Trophoblast cell (in vitro differentiated cells and primary cell): Measurements from ENCODE around the gene SLC43A2.

ENCODE experiments used
- DNase-seq, 2 donors: peaks; one replicate each; pipeline ENCODE4 v3.0.0-alpha.2; 2016
- H2AFZ ChIP-seq: 2 replicates; pipeline ENCODE4 v1.6.1; 2013; ENCODE audit warnings: low read length, moderate library complexity, mild to moderate bottlenecking; ENCODE audit not compliant: insufficient read depth, poor library complexity
- H2AK5ac ChIP-seq: 2 replicates; pipeline ENCODE4 v1.6.1; 2013; ENCODE audit warnings: mild to moderate bottlenecking, low read length
- H2BK120ac ChIP-seq: 2 replicates; pipeline ENCODE4 v1.6.1; 2013; ENCODE audit warnings: low read length, mild to moderate bottlenecking, moderate library complexity; ENCODE audit not compliant: insufficient read depth, poor library complexity
- H2BK12ac ChIP-seq: 2 replicates; pipeline ENCODE4 v1.6.1; 2013; ENCODE audit warnings: mild to moderate bottlenecking, low read length, moderate library complexity
- H2BK5ac ChIP-seq: 2 replicates; pipeline ENCODE4 v1.6.1; 2013; ENCODE audit warnings: low read length, low read depth, moderate library complexity, mild to moderate bottlenecking; ENCODE audit not compliant: poor library complexity
- H3K14ac ChIP-seq: 2 replicates; pipeline ENCODE4 v1.6.1; 2013; ENCODE audit warnings: mild to moderate bottlenecking, low read length
- H3K18ac ChIP-seq: 2 replicates; pipeline ENCODE4 v1.6.1; 2013; ENCODE audit warnings: mild to moderate bottlenecking, low read length
- H3K23ac ChIP-seq: 2 replicates; pipeline ENCODE4 v1.6.1; 2013; ENCODE audit warnings: low read length
- H3K27ac ChIP-seq: 2 replicates; pipeline ENCODE4 v1.5.1; 2013; ENCODE audit warnings: low read depth, mild to moderate bottlenecking, inconsistent platforms, low read length, moderate library complexity
- H3K27me3 ChIP-seq: 2 replicates; pipeline ENCODE4 v1.6.1; 2013; ENCODE audit warnings: inconsistent platforms, mild to moderate bottlenecking, low read length, moderate library complexity; ENCODE audit not compliant: insufficient read depth
- H3K36me3 ChIP-seq, 2 experiments: 1 replicate in 1 of 2; 2 replicates in 1 of 2; pipeline ENCODE4 v1.6.1; 2013; ENCODE audit warnings: low read length in 2 of 2, mild to moderate bottlenecking in 2 of 2, moderate library complexity in 1 of 2; ENCODE audit not compliant: insufficient read depth in 2 of 2, control insufficient read depth in 1 of 2
- H3K4ac ChIP-seq: 2 replicates; pipeline ENCODE4 v1.6.1; 2013; ENCODE audit warnings: low read depth, mild to moderate bottlenecking, low read length, moderate library complexity
- H3K4me1 ChIP-seq, 2 experiments: 1 replicate in 1 of 2; 2 replicates in 1 of 2; pipeline ENCODE4 v1.6.1; 2013; ENCODE audit warnings: low read length in 2 of 2, mild to moderate bottlenecking in 2 of 2, moderate library complexity in 1 of 2; ENCODE audit not compliant: insufficient read depth in 2 of 2, control insufficient read depth in 1 of 2
- H3K4me2 ChIP-seq: 2 replicates; pipeline ENCODE4 v1.6.1; 2013; ENCODE audit warnings: inconsistent platforms, mild to moderate bottlenecking, low read length, moderate library complexity
- H3K4me3 ChIP-seq: 2 replicates; pipeline ENCODE4 v1.5.1; 2013; ENCODE audit warnings: mild to moderate bottlenecking, low read depth, low read length, inconsistent platforms
- H3K79me1 ChIP-seq: one replicate; pipeline ENCODE4 v1.6.1; 2013; ENCODE audit warnings: low read length
- H3K79me2 ChIP-seq: 2 replicates; pipeline ENCODE4 v1.6.1; 2013; ENCODE audit warnings: low read length, mild to moderate bottlenecking; ENCODE audit not compliant: control insufficient read depth, insufficient read depth, poor library complexity
- H3K9ac ChIP-seq: 2 replicates; pipeline ENCODE4 v1.6.1; 2013; ENCODE audit warnings: mild to moderate bottlenecking, low read length
- H3K9me3 ChIP-seq: 2 replicates; pipeline ENCODE4 v1.6.1; 2013; ENCODE audit warnings: low read depth, mild to moderate bottlenecking, control low read depth, inconsistent platforms, low read length; ENCODE audit not compliant: insufficient read depth
- H4K12ac ChIP-seq: 2 replicates; pipeline ENCODE4 v1.6.1; 2013; ENCODE audit warnings: low read depth, mild to moderate bottlenecking, low read length, moderate library complexity
- H4K8ac ChIP-seq: 2 replicates; pipeline ENCODE4 v1.6.1; 2013; ENCODE audit warnings: low read depth, mild to moderate bottlenecking, low read length, moderate library complexity
- H4K91ac ChIP-seq: one replicate; pipeline ENCODE4 v1.6.1; 2013; ENCODE audit warnings: low read depth, mild to moderate bottlenecking, low read length, moderate library complexity
- WGBS: extraction: QIAGEN DNeasy Blood & Tissue Kit; methylation state at CpG from one replicate; pipeline ENCODE4 v1.1.7; 2013; ENCODE audit warnings: missing lambda C conversion rate; ENCODE audit not compliant: insufficient read length, insufficient coverage; ENCODE audit errors: extremely low coverage; 5-methylcytosine and 5-hydroxymethylcytosine counted together

Gene SLC43A2

DNA sequence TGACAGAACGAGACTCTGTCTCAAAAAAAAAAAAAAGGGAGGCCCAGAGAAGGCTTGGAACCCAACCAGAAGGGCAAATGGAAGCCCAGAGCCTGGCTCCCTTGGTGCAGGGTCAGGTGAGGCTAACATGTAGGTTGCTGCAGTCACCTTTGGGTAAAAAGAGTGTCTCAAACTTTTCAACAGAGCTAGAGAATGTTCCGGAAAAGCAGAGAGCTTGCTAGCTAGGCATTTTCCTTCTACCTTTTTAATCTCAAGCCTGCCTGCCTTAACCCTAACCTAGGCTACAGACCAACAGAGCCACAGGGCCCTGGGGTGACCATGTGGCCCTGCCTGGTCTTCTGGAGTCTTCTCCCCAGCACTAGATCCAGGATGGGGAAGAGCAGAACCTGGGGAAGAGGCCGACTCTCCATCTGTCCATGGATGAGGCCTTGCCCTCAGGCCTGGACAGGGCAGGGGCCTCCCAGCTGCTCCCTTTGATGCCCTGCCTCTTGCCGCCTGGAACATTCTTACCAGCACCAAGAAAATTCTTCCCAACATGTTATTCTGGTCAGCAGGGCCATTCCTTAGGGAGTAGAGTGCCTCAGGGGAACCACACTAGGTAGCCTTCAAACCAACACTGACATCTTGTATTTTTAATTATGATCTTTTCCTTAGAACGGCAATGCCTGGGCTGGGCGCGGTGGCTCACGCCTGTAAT, 30.1 kb downstream of the SLC43A2 start:
- Histone ChIP-seq H3K36me3 (peaks cover 4 to 9% of the 10 kb centered on the region in 2 experiments), H2AFZ (no peak overlapping the region), H3K4me1 (no peaks in the 10 kb centered on the region), H3K4me3 (no peak overlapping the region), H4K91ac (no peak overlapping the region), H3K79me2 (no peaks in the 10 kb centered on the region), H2BK12ac (no peak overlapping the region), H3K23ac (no peak overlapping the region), H2AK5ac (no peak overlapping the region), H3K9me3 (peaks cover 9% of the 10 kb centered on the region), H3K27ac (peak overlapping the region; percentile 26), H2BK5ac (no peak overlapping the region), H3K4me2 (no peak overlapping the region), H3K9ac (no peak overlapping the region), H3K4ac (no peak overlapping the region), H4K12ac (no peak overlapping the region), H3K79me1 (no peaks in the 10 kb centered on the region), H4K8ac (no peak overlapping the region), H2BK120ac (no peak overlapping the region), H3K27me3 (no peaks in the 10 kb centered on the region), H3K14ac (no peak overlapping the region), H3K18ac (no peak overlapping the region)
- no CpG with 5 or more reads among the region's 8 CpGs for WGBS
- peak; percentile 75 to 87 for DNase-seq

DNA sequence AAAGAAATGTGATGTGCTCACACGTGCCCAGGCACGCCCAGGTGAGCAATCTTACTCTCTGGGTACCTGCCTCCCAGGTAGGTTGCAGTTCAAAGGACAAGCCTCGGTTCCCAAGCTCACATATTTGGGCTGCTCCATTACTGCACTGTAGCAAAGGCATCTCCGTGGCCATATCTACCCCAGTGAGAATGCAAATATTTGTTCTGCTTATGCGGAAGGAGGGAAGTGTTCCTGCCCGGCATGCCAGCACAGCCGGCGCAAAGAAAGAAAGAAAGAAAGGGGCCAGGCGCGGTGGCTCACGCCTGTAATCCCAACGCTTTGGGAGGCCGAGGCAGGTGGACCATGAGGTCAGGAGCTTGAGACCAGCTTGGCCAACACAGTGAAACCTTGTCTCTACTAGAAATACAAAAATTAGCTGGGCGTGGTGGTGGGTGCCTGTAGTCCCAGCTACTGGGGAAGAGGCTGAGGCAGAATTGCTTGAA, 30.7 kb downstream of the SLC43A2 start:
- Histone ChIP-seq H2BK12ac (no peak overlapping the region), H3K23ac (no peak overlapping the region), H3K36me3 (peaks cover 6 to 11% of the 10 kb centered on the region in 2 experiments), H3K27ac (no peak overlapping the region), H2BK120ac (no peak overlapping the region), H4K91ac (peak overlapping the region; percentile 8), H4K8ac (no peak overlapping the region), H3K4me1 (peaks cover 0 to 4% of the 10 kb centered on the region in 2 experiments), H3K79me2 (no peaks in the 10 kb centered on the region), H3K9ac (no peak overlapping the region), H3K9me3 (peaks cover 9% of the 10 kb centered on the region), H3K79me1 (no peaks in the 10 kb centered on the region), H3K4me3 (no peak overlapping the region), H3K27me3 (no peaks in the 10 kb centered on the region), H2AFZ (no peak overlapping the region), H4K12ac (no peak overlapping the region), H3K4me2 (no peak overlapping the region), H3K4ac (no peak overlapping the region), H2AK5ac (peak overlapping the region; percentile 12), H3K18ac (no peak overlapping the region), H2BK5ac (no peak overlapping the region), H3K14ac (no peak overlapping the region)
- WGBS = no CpG with 5 or more reads among the region's 14 CpGs
- peak; percentile 46 to 63 for DNase-seq

DNA sequence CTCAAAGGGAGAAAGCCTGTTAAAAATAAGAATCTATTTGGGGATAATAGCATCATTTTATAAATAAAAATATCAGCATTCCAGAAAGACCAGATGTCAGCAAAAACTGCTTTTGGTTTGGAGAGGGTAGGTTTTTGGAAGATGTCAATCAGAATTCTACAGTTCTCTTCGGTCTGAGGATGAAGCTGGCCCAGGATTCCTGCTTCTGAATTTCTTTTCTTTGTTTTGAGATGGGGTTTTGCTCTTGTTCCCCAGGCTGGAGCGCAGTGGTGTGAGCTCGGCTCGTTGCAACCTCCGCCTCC, 35.1 kb downstream of the SLC43A2 start:
- H2AK5ac ChIP-seq = no peak overlapping the region
- no peak overlapping the region for H3K18ac ChIP-seq
- peaks cover 11 to 13% of the 10 kb centered on the region in 2 experiments for H3K36me3 ChIP-seq
- H3K9me3 ChIP-seq = peaks cover 2% of the 10 kb centered on the region
- H2BK120ac ChIP-seq = no peak overlapping the region
- H3K4me1 ChIP-seq = peaks cover 24 to 31% of the 10 kb centered on the region in 2 experiments
- no peak overlapping the region for H2AFZ ChIP-seq
- no peak overlapping the region for H3K14ac ChIP-seq
- no peak overlapping the region for H3K27ac ChIP-seq
- no peak overlapping the region for H3K9ac ChIP-seq
- H3K79me1 ChIP-seq = peaks cover 18% of the 10 kb centered on the region
- H3K27me3 ChIP-seq = no peaks in the 10 kb centered on the region
- DNase-seq = no peak
- no peak overlapping the region for H3K4me2 ChIP-seq
- H3K4ac ChIP-seq = no peak overlapping the region
- H3K23ac ChIP-seq = no peak overlapping the region
- peaks cover 3% of the 10 kb centered on the region for H3K79me2 ChIP-seq
- H4K12ac ChIP-seq = no peak overlapping the region
- no peak overlapping the region for H3K4me3 ChIP-seq
- H2BK12ac ChIP-seq = no peak overlapping the region
- H2BK5ac ChIP-seq = no peak overlapping the region
- no peak overlapping the region for H4K91ac ChIP-seq
- no peak overlapping the region for H4K8ac ChIP-seq
- WGBS = no CpG with 5 or more reads among the region's 5 CpGs

DNA sequence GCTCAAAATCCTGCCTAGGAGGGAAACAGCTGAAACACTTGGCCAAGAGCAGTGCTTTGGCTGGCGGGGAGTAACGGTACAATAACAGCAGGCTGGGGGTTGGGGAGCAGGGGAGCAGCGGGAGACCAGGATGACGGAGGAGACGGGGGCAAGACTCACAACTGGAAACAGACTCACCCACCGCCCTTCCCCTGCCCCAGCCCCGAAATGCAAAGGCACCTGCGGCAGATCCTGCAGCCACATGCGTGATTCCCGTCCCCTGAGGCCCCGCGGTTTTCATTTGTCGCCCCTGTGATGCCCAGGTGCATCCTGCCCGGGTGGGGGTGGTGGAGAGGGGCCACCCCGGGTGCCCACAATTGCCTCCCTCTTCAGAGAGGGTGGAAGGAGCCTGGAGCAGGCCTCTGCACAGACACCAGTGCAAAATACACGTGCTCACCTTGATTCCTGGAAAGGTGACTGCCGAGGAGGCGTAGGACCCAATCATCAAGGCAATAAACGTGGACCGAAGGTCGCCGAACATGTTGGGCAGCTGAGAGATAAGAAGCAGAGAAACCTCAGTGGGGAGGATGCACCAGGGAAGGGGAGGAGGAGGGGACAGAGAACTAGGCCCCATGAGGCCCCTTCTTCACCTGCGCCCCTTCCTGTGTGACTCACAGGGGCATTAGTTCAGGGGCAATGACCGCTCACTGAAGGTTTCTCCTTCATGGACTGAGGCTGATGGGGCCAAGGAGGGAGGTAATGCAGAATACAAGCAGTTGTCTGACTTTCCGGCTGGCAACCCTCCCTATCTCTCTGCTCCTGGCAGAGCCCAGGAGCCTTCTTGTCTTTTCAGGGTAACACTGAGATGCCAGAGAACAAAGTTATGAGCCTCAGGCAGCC, 35.6 kb downstream of the SLC43A2 start:
- no peak overlapping the region for H2BK12ac ChIP-seq
- H3K4me2 ChIP-seq = no peak overlapping the region
- H3K23ac ChIP-seq = no peak overlapping the region
- H3K36me3 ChIP-seq = peaks cover 10 to 12% of the 10 kb centered on the region in 2 experiments
- H3K27ac ChIP-seq = no peak overlapping the region
- H3K79me1 ChIP-seq = peaks cover 18% of the 10 kb centered on the region
- H3K4ac ChIP-seq = no peak overlapping the region
- no CpG with 5 or more reads among the region's 25 CpGs for WGBS
- H3K27me3 ChIP-seq = no peaks in the 10 kb centered on the region
- no peak overlapping the region for H2BK5ac ChIP-seq
- H3K18ac ChIP-seq = no peak overlapping the region
- H4K91ac ChIP-seq = no peak overlapping the region
- H3K4me1 ChIP-seq = peaks cover 24 to 31% of the 10 kb centered on the region in 2 experiments
- H3K9ac ChIP-seq = no peak overlapping the region
- no peak overlapping the region for H4K8ac ChIP-seq
- H3K4me3 ChIP-seq = no peak overlapping the region
- H2BK120ac ChIP-seq = no peak overlapping the region
- no peak overlapping the region for H3K14ac ChIP-seq
- H4K12ac ChIP-seq = no peak overlapping the region
- no peak for DNase-seq
- H2AFZ ChIP-seq = no peak overlapping the region
- no peak overlapping the region for H2AK5ac ChIP-seq
- H3K79me2 ChIP-seq = peaks cover 3% of the 10 kb centered on the region
- H3K9me3 ChIP-seq = peaks cover 2% of the 10 kb centered on the region
